GM12892 (cell line): ENCODE results near the gene SYT3.

Experiments
- POLR2A ChIP-seq: IDR thresholded peaks from 2 replicates; pipeline ENCODE4 v1.6.1; 2011; ENCODE audit warnings: low read depth, low read length, control low read depth
- POLR2AphosphoS5 ChIP-seq: IDR thresholded peaks from 2 replicates; pipeline ENCODE4 v1.6.1; 2011; ENCODE audit warnings: low read depth, low read length, control low read depth
- TAF1 ChIP-seq: IDR thresholded peaks from 2 replicates; pipeline ENCODE4 v1.6.1; 2011; ENCODE audit warnings: low read depth, mild to moderate bottlenecking, control low read depth, low read length, borderline replicate concordance

DNA sequence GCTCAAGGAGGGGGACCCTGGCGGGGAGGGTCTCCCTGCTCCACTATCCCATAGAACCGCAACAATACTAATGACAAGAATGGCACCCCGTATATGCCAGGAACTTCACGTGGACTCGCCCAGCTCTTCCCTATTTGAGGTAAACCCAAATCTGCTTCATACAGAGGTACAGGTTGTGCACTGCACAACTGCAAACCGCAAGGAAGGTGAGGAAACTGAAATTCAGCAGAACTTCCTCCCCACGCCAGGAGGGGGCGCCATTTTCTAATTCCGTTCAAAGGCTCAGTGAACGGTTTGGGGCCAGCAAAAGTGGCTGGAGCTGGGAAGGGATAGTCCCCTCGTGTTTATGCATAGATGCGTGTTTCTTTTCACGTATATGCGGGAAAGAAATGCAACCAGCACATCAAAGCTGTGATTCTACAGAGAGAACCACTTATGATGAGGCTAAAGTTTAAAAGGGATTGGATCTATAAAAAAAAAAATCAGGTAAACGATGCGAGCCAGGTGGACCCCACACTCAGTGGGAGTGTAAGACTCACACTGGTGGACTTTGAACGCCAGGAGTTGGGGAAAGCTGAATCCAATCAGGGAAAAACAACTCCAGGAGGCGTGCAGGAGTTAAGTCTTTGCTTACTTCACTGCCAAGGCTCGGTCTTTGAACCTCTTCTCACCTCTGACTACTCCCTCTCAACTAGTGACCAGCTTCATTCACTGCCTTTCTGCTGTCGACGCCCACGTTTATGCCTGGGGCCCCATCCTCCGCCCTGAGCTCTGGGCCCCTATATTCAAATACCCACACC lies 29.8 kb upstream of the SYT3 start:
- TF ChIP-seq POLR2A (no peak), POLR2AphosphoS5 (no peak), TAF1 (no peak)
